NCI-H146 (cell line): Measurements from ENCODE around the gene ARGLU1.

Experiments
- DNase-seq: peaks from one replicate; lab custom pipeline; 2025; lab: John Stamatoyannopoulos, UW

ARGLU1 gene

DNA sequence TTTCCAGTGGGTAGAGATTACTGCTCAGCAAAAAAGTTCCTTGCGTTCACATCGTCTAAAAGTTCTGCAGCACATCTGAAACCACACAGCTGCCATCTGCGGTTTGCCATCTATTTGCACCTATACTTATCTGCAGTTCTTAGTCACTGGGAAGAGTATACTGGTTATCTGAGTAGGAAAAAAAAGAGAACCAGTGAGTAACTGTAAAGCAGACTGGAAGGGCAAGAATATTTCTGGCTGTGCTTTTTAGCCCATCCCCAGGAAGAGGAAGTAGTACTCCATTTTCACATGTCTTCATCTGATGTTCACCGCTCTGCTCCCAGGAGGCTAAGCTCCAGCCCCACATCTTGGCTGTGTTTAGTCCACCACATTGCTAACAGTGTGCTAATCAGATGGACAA is 68.0 kb downstream of the ARGLU1 start:
- no peak for DNase-seq

GRCh38 chr13:106499113-106499512 is 68.8 kb downstream of the ARGLU1 start:
- no peak for DNase-seq

DNA sequence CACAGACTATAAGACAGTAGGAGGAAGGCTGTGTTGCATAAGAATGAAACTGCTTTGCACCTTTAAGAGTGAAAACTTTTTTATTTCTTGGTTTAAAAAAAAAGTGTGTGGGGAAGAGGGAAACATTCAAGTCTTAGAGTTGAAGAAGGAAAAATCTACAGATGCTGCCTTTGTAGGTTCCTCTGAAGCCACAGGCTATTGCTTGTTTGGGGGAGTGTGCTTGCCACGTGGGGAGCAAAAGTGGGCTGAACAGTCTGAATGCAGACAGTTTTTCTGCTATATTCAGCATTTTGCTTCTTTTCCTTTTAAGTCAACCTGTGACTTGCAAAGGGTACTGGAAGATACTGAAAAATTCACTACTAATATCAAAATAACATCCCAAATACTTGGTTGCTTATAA is 69.4 kb downstream of the ARGLU1 start:
- DNase-seq = no peak

GRCh38 chr13:106498158-106498557 is 69.8 kb downstream of the ARGLU1 start:
- DNase-seq = no peak

DNA sequence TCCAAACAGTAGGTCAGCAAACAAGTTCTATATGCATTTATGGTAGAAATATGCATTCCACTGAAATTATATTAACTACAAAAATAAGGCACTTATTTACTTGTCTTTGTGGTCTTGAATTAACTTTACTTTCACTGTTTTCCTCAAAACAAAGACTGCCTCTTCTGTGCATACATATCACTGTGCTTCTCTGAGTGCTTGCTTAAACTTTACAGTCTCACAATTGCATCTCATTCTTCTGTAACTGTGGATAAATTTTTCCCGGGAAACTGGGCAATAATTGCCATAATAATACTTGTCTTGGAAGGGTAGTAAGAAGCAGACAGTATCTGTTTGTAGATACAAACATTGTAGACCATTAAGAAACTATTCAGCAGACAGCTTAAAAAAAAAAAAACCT is 70.9 kb downstream of the ARGLU1 start:
- no peak for DNase-seq

DNA sequence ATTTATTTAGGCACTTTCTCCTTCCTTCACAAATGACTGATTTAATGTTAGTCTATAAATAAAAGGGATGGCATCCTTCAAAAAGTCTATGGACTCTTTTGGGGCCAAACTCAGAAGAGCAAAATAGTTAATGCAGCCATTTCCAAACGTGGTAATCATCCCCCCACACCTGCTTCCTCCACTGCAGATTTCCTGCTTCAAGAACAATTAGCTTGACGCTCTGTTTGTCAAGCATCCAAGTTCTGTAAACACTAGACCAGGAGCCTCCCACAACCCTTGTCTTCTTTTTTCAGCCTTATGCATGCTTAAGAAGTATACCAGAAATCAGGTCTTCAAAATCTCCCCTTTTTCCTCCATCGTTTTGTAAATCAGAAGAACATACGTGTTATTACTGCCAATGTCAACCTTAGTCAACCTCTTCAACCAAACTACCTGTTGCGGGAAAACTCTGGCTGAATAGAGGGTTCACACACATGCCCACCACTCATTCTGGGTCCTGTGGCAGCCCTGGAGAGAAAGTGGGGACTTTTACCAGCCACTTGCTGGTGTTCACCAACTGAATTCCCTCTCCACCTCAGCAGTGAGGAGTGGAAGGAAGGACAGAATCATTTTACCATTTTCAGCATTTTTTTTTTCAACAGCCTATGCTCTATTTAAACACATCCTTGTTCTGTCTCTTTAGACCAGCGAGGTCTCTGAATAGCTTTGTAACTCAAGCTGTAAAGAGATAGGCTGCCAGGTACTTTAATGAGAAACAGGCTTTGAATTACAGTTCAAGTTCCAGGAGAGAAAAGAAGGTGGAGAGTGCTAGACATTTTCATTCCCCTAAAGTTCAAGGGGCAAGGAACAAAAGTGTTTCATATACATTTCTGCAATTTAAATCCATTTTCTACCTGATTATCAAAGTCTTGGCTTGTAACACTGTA is 71.6 kb downstream of the ARGLU1 start:
- no peak for DNase-seq

DNA sequence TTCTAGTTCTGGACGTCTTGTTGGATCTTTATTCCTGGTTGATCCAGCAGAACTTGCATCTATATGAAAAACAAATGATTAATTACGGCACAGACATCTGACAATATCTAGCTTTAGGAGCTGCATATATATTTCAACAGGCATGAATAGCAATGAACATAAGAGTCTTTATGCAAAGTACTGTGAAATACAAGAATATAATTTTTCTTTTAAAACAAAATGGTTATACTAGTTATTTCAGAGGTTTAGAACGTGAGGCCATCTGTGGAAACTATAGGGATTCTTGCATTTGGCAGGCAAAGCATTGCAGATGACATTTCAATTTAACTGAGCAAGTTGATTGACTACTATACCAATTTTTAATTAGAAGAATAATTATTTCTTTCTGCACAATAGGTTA is 73.0 kb downstream of the ARGLU1 start:
- DNase-seq = no peak

DNA sequence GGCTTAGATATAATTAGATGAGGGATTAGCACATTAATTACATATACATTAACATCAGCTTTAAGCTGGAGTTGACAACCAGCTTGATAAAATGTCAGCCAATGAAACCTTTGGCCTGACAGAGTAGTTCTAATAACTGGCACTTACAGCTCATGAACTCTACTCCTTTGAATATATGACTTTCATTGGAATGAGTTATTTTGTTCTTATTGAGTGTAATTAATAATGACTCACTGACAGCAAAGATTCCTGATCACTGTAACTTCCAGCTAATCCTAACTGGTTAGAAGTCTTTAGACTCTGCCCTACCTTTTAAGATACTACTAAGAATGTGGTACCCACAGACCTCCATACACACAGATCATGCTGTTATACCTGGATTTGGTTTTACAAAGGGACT is 73.4 kb downstream of the ARGLU1 start:
- no peak for DNase-seq

- no peak for DNase-seq
Observed at GRCh38 chr13:106493533-106494220, 74.3 kb downstream of the ARGLU1 start.

GRCh38 chr13:106492588-106493475 is 75.1 kb downstream of the ARGLU1 start:
- no peak for DNase-seq

- no peak for DNase-seq
Observed at GRCh38 chr13:106491928-106492587, 75.9 kb downstream of the ARGLU1 start.
